ENCODE measurements around the gene NFATC3. TPM values are rescaled to one million over a fixed set of nuclear protein-coding genes. Genes with fewer than 3 reads are reported as not detected.

NFATC3 gene
- total RNA-seq = 22.9 TPM
- long read RNA-seq, full-length matches to known transcripts = 10 of 24 reads
- long read RNA-seq, partial matches to known transcripts = 8 of 24 reads
- long read RNA-seq, other reads (novel, unspliced or antisense) = 6 of 24 reads

- DNase-seq (ENCODE audit: low spot score) = peak; percentile 99
- intact Hi-C loops (cut with DNase I) = no loop called here
Measured at GRCh38 chr16:68085259-68086071, at the start of gene NFATC3. Gene NFATC3, plus strand, starts transcription at chr16:68085370. Its CDS starts 312 bp downstream, at chr16:68085682.

- DNase-seq (ENCODE audit: low spot score) = no peak
Measured at GRCh38 chr16:68037841-68038597, 47.2 kb upstream of the NFATC3 start.

GRCh38 chr16:68040506-68041288 is 44.5 kb upstream of the NFATC3 start:
- intact Hi-C loops (cut with DNase I) = loop anchor here (2.0 to 5.0 kb wide), 3 partner anchors 48 to 368 kb away; no protein-coding TSS in a partner anchor
- DNase-seq (ENCODE audit: low spot score) = peak; percentile 93

More at GRCh38 chr16:68037841-68038597, 47.2 kb upstream of the NFATC3 start:
- intact Hi-C loops (cut with DNase I) = loop anchor here (5.0 kb wide), 1 partner anchor 106 kb away; the partner anchor contains the start of gene CTRL

- DNase-seq (ENCODE audit: low spot score) = no peak
- intact Hi-C loops (cut with DNase I) = loop anchor here (2.0 to 5.0 kb wide), 3 partner anchors 49 to 369 kb away; no protein-coding TSS in a partner anchor
Measured at GRCh38 chr16:68041783-68042182, 43.4 kb upstream of the NFATC3 start.

- intact Hi-C loops (cut with DNase I) = no loop called here
- no peak for DNase-seq (ENCODE audit: low spot score)
Measured at GRCh38 chr16:68046106-68046505, 39.1 kb upstream of the NFATC3 start.

GRCh38 chr16:68047987-68048386 is 37.2 kb upstream of the NFATC3 start:
- intact Hi-C loops (cut with DNase I) = no loop called here
- no peak for DNase-seq (ENCODE audit: low spot score)

GRCh38 chr16:68049449-68049848 is 35.7 kb upstream of the NFATC3 start:
- intact Hi-C loops (cut with DNase I) = no loop called here
- no peak for DNase-seq (ENCODE audit: low spot score)

- intact Hi-C loops (cut with DNase I) = no loop called here
- DNase-seq (ENCODE audit: low spot score) = no peak
Measured at GRCh38 chr16:68055395-68055794, 29.8 kb upstream of the NFATC3 start.

GRCh38 chr16:68059804-68060203 is 25.4 kb upstream of the NFATC3 start:
- intact Hi-C loops (cut with DNase I) = no loop called here
- DNase-seq (ENCODE audit: low spot score) = no peak

- DNase-seq (ENCODE audit: low spot score) = no peak
- intact Hi-C loops (cut with DNase I) = no loop called here
Measured at GRCh38 chr16:68061396-68061795, 23.8 kb upstream of the NFATC3 start.

- intact Hi-C loops (cut with DNase I) = no loop called here
- no peak for DNase-seq (ENCODE audit: low spot score)
Measured at GRCh38 chr16:68062910-68063393, 22.2 kb upstream of the NFATC3 start.

- intact Hi-C loops (cut with DNase I) = no loop called here
Measured at GRCh38 chr16:68064791-68065365, 20.3 kb upstream of the NFATC3 start.

GRCh38 chr16:68065716-68066305 is 19.4 kb upstream of the NFATC3 start:
- intact Hi-C loops (cut with DNase I) = no loop called here
- DNase-seq (ENCODE audit: low spot score) = no peak

More at GRCh38 chr16:68064791-68065365, 20.3 kb upstream of the NFATC3 start:
- DNase-seq (ENCODE audit: low spot score) = peak; percentile 90

GRCh38 chr16:68066763-68067162 is 18.4 kb upstream of the NFATC3 start:
- intact Hi-C loops (cut with DNase I) = no loop called here
- no peak for DNase-seq (ENCODE audit: low spot score)

- intact Hi-C loops (cut with DNase I) = no loop called here
- no peak for DNase-seq (ENCODE audit: low spot score)
Measured at GRCh38 chr16:68068926-68069325, 16.2 kb upstream of the NFATC3 start.

GRCh38 chr16:68069511-68070248 is 15.5 kb upstream of the NFATC3 start:
- intact Hi-C loops (cut with DNase I) = no loop called here
- DNase-seq (ENCODE audit: low spot score) = no peak

GRCh38 chr16:68070249-68070730 is 14.9 kb upstream of the NFATC3 start:
- intact Hi-C loops (cut with DNase I) = no loop called here
- no peak for DNase-seq (ENCODE audit: low spot score)
